Upper lobe of left lung (tissue), 4 donors: ENCODE measurements around the gene MLX.

Source experiments
- POLR2A ChIP-seq, 4 donors: fragments of 450-650 bp; IDR thresholded peaks; one replicate each; pipeline ENCODE4 v1.5.1; 2016 to 2017; ENCODE audit warnings: antibody characterized with exemption in 4 of 4, mild to moderate bottlenecking in 2 of 4
- TF ChIP-seq, protein P1 (sequence below), 6 experiments: fragments of 450-650 bp in 4 of 6; fragments of 200-600 bp in 2 of 6; sonication (generic) in 2 of 6; IDR thresholded peaks; one replicate each; pipeline ENCODE4 v1.5.1; 2016 to 2019; ENCODE audit warnings: antibody characterized with exemption in 6 of 6

DNA sequence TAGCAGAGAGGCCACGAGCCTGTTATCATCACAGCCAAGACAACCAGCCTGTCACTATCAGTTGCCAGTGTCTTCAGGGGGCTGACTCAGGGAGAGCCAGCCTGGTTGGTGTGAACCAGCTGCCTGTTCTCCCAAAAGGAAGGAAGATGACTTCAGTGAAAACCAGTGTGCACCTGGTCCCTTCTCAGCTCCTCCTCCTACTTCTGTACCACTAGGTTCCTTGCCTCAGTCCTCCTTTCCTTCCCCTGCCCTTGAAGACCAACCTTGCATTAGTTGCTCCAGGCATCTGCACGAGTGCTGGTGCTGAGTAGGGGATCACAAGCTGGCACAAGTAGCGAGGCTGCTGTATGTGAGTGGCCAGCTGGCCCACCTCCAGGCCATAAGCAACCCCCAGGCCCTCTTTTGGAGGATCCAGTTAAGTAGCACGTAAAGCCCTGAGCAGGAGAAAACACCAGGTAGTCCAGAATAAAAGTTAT, 51.1 kb downstream of the MLX start:
- TF ChIP-seq, protein P1, sequence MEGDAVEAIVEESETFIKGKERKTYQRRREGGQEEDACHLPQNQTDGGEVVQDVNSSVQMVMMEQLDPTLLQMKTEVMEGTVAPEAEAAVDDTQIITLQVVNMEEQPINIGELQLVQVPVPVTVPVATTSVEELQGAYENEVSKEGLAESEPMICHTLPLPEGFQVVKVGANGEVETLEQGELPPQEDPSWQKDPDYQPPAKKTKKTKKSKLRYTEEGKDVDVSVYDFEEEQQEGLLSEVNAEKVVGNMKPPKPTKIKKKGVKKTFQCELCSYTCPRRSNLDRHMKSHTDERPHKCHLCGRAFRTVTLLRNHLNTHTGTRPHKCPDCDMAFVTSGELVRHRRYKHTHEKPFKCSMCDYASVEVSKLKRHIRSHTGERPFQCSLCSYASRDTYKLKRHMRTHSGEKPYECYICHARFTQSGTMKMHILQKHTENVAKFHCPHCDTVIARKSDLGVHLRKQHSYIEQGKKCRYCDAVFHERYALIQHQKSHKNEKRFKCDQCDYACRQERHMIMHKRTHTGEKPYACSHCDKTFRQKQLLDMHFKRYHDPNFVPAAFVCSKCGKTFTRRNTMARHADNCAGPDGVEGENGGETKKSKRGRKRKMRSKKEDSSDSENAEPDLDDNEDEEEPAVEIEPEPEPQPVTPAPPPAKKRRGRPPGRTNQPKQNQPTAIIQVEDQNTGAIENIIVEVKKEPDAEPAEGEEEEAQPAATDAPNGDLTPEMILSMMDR (IDR thresholded peaks at IDR 0.05), result no peak
- no peak for TF ChIP-seq POLR2A (IDR thresholded peaks at IDR 0.05)
